Sigmoid colon (tissue), 3 donors: Measurements from ENCODE around the gene LRRN4.

Experiments used
- CTCF ChIP-seq, 4 experiments: fragments of 450-650 bp in 3 of 4; fragments of 200-600 bp in 1 of 4; IDR thresholded peaks; one replicate each; pipeline ENCODE4 v1.5.1; 2016 to 2019; ENCODE audit warnings: antibody characterized with exemption in 4 of 4, mild to moderate bottlenecking in 3 of 4, moderate library complexity in 2 of 4
- POLR2A ChIP-seq, 2 donors: fragments of 450-650 bp; IDR thresholded peaks; one replicate each; pipeline ENCODE4 v1.6.1; 2016; ENCODE audit warnings: antibody characterized with exemption in 2 of 2, mild to moderate bottlenecking in 2 of 2, moderate library complexity in 2 of 2

- no peak for TF ChIP-seq CTCF (IDR thresholded peaks at IDR 0.05)
- no peak for TF ChIP-seq POLR2A (IDR thresholded peaks at IDR 0.05)
Measured at GRCh38 chr20:6007094-6007528, 46.7 kb downstream of the LRRN4 start.
